ENCODE data around the gene KCNQ1. TPM values are rescaled to one million over a fixed set of nuclear protein-coding genes. Genes with fewer than 3 reads are reported as not detected.
A peak's percentile ranks its signal among the peaks of the same experiment; 100 is the strongest.

KCNQ1 gene
- total RNA-seq, 2 donors from 2014 or later: 18.6 to 25.5 TPM

- H3K36me3 Mint-ChIP-seq (ENCODE audit: low read depth): peaks cover 5% of the 10 kb centered on the region
- H3K4me1 Mint-ChIP-seq: no peaks in the 10 kb centered on the region
- no peak overlapping the region for H3K27ac Mint-ChIP-seq
- H3K9me3 ChIP-seq (ENCODE audit: control insufficient read depth, low read length, poor library complexity, severe bottlenecking): no peaks in the 10 kb centered on the region
- DNase-seq (peak in 2 of 3 donors; percentile 2 to 6), ATAC-seq (no peak)
- H3K27me3 Mint-ChIP-seq: no peaks in the 10 kb centered on the region
- no peak overlapping the region for H3K4me3 Mint-ChIP-seq
These were observed 336.8 kb downstream of the KCNQ1 start for GRCh38 chr11:2781408-2782274.

- H3K27me3 Mint-ChIP-seq: no peaks in the 10 kb centered on the region
- no peak overlapping the region for H3K4me3 Mint-ChIP-seq
- no peak overlapping the region for H3K27ac Mint-ChIP-seq
- ATAC-seq (no peak), DNase-seq (no peak)
- peaks cover 5% of the 10 kb centered on the region for H3K36me3 Mint-ChIP-seq (ENCODE audit: low read depth)
- no peaks in the 10 kb centered on the region for H3K9me3 ChIP-seq (ENCODE audit: control insufficient read depth, low read length, poor library complexity, severe bottlenecking)
- no peaks in the 10 kb centered on the region for H3K4me1 Mint-ChIP-seq
These were observed 338.0 kb downstream of the KCNQ1 start for GRCh38 chr11:2782769-2783168.

GRCh38 chr11:2783536-2784082 lies 338.8 kb downstream of the KCNQ1 start:
- no peak overlapping the region for H3K4me3 Mint-ChIP-seq
- peaks cover 5% of the 10 kb centered on the region for H3K36me3 Mint-ChIP-seq (ENCODE audit: low read depth)
- H3K4me1 Mint-ChIP-seq: no peaks in the 10 kb centered on the region
- H3K27ac Mint-ChIP-seq: no peak overlapping the region
- DNase-seq (no peak), ATAC-seq (no peak)
- H3K9me3 ChIP-seq (ENCODE audit: control insufficient read depth, low read length, poor library complexity, severe bottlenecking): no peaks in the 10 kb centered on the region
- H3K27me3 Mint-ChIP-seq: no peaks in the 10 kb centered on the region

GRCh38 chr11:2787816-2788167 lies 343.0 kb downstream of the KCNQ1 start:
- ATAC-seq (no peak), DNase-seq (no peak)
- no peaks in the 10 kb centered on the region for H3K4me1 Mint-ChIP-seq
- H3K4me3 Mint-ChIP-seq: no peak overlapping the region
- no peaks in the 10 kb centered on the region for H3K27me3 Mint-ChIP-seq
- no peaks in the 10 kb centered on the region for H3K9me3 ChIP-seq (ENCODE audit: control insufficient read depth, low read length, poor library complexity, severe bottlenecking)
- no peak overlapping the region for H3K27ac Mint-ChIP-seq
- H3K36me3 Mint-ChIP-seq (ENCODE audit: low read depth): peaks cover 2% of the 10 kb centered on the region

DNA sequence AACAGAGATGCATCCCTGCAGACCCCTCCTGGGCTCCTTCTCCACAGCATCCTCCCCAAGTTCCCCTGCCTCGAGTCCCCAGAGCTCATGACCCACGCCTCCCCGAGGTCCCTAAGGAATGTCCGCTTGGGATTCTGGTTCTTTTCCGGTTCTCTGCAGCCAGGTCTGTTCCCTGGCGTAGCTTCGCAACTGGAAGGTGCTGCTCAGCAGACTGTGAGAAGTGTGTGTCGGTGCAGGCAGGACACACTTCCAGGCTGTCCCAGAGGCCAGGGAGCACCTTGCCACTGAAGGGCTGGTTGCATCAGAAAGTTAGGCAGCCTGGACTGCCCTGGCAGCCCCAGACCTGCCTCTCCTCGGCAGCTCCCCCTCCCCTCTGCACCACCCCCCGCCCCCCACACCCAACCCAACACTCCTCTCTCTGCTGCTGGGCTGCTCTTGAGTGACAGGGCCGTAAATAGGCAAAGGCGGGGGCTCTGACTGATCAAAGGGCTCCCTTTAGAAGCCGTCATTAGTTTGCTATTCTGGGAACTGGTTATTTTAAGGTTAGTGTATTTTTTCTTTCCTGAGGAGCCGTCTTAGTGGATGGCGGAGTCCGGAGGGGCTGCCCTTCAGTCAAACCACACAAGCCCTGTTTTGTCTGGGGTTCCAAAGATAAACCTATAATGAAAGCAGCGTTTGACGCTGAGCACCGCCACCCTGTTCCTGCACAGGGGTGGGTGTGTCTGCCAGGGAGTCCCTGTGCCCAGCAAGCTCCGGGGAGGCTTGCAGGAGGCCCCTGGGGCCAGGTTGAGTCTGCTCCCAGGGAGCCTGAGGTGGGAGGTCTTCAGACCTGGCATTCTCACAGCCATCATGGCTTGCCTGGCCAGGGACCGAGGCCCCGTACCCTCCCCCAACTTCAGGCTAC lies 343.6 kb downstream of the KCNQ1 start:
- Mint-ChIP-seq H3K27ac (no peak overlapping the region), H3K4me1 (no peaks in the 10 kb centered on the region), H3K27me3 (no peaks in the 10 kb centered on the region), H3K4me3 (no peak overlapping the region), H3K36me3 (ENCODE audit: low read depth) (peaks cover 2% of the 10 kb centered on the region)
- ATAC-seq: no peak
- H3K9me3 ChIP-seq (ENCODE audit: control insufficient read depth, low read length, poor library complexity, severe bottlenecking): no peaks in the 10 kb centered on the region
- DNase-seq: no peak

GRCh38 chr11:2789331-2789730 lies 344.5 kb downstream of the KCNQ1 start:
- no peaks in the 10 kb centered on the region for H3K9me3 ChIP-seq (ENCODE audit: control insufficient read depth, low read length, poor library complexity, severe bottlenecking)
- Mint-ChIP-seq H3K4me1 (peaks cover 3% of the 10 kb centered on the region), H3K27me3 (no peaks in the 10 kb centered on the region), H3K4me3 (peak overlapping the region; percentile 53), H3K36me3 (ENCODE audit: low read depth) (peaks cover 2% of the 10 kb centered on the region), H3K27ac (no peak overlapping the region)
- ATAC-seq (no peak), DNase-seq (no peak)

GRCh38 chr11:2789791-2790567 lies 345.2 kb downstream of the KCNQ1 start:
- ATAC-seq (no peak), DNase-seq (peak in 1 of 3 donors; percentile 8)
- peak overlapping the region; percentile 34 for H3K27ac Mint-ChIP-seq
- H3K27me3 Mint-ChIP-seq: no peaks in the 10 kb centered on the region
- H3K36me3 Mint-ChIP-seq (ENCODE audit: low read depth): peaks cover 2% of the 10 kb centered on the region
- peaks cover 3% of the 10 kb centered on the region for H3K4me1 Mint-ChIP-seq
- no peaks in the 10 kb centered on the region for H3K9me3 ChIP-seq (ENCODE audit: control insufficient read depth, low read length, poor library complexity, severe bottlenecking)
- H3K4me3 Mint-ChIP-seq: peak overlapping the region; percentile 55

DNA sequence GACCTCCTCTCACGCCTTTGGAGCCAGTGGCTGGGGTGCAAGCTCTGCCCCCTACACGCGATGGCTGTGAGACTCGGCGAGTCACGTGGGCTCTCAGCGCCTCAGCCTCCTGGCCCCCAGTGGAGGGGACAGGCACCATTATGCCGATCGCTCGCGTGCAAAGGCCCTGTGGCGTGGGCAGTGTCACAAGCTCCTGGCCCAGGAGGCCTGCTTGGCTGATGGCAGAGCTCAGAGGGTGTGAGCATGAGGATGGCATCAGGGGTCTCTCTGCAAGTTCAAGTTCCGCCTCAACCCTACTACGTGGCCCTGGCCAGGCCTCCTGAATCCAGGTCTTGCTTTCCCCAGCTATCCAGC lies 345.7 kb downstream of the KCNQ1 start:
- Mint-ChIP-seq H3K4me1 (peaks cover 3% of the 10 kb centered on the region), H3K4me3 (peak overlapping the region; percentile 55), H3K27me3 (no peaks in the 10 kb centered on the region), H3K27ac (peak overlapping the region; percentile 34), H3K36me3 (ENCODE audit: low read depth) (peaks cover 2% of the 10 kb centered on the region)
- DNase-seq (peak in 1 of 3 donors; percentile 4), ATAC-seq (no peak)
- no peaks in the 10 kb centered on the region for H3K9me3 ChIP-seq (ENCODE audit: control insufficient read depth, low read length, poor library complexity, severe bottlenecking)

GRCh38 chr11:2791139-2791520 lies 346.3 kb downstream of the KCNQ1 start:
- DNase-seq (no peak), ATAC-seq (no peak)

DNA sequence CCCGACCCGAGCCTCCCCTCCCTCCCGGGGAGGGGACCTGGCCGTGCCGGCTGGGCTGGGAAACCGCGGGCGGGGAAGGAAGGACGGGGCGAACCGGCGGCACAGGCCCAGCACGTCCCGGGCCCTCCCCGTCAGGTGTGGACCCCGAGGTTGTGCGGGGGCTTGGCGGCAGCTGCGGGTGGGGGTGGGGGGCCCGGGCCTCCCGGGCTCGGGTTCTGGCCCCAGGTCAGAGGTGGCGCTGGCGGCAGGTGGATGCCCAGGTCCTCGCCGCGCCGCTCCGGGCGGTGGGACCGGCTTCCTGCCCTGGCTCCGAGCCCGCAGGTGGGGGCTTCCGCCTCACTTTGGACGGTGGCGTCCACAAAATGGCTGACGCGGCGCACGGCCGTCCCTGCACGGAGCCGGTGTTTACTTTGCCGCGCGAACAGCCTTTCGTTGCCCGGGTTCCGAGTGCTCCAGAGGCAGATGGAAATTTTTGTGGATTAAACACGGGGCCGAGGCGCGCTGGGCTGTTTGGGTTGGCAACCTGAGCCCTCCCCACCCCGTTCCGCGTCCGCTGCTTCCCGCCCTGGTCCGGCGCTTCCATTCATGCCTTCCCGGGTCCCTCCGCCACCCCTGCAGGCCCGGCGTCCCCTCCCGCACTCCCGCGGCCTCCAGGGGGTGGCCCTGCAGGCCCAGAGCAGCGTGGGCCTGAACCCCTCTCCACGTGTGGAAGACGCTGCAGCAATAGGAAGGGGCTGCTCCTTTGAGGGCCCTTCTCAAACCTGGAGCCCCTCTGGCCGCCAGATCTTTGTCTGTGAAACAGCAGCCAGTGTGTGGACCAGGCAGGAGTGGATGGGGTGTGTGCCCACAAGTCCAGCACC lies 346.9 kb downstream of the KCNQ1 start:
- peak in 2 of 3 donors; percentile 4 to 10 for DNase-seq
- H3K36me3 Mint-ChIP-seq (ENCODE audit: low read depth): peaks cover 2% of the 10 kb centered on the region
- ATAC-seq: peak; percentile 58
- H3K9me3 ChIP-seq (ENCODE audit: control insufficient read depth, low read length, poor library complexity, severe bottlenecking): no peaks in the 10 kb centered on the region
- peaks cover 3% of the 10 kb centered on the region for H3K4me1 Mint-ChIP-seq
- H3K27me3 Mint-ChIP-seq: no peaks in the 10 kb centered on the region
- no peak overlapping the region for H3K27ac Mint-ChIP-seq
- peak overlapping the region; percentile 73 for H3K4me3 Mint-ChIP-seq

More at GRCh38 chr11:2791139-2791520, 346.3 kb downstream of the KCNQ1 start:
- no peaks in the 10 kb centered on the region for H3K9me3 ChIP-seq (ENCODE audit: control insufficient read depth, low read length, poor library complexity, severe bottlenecking)
- H3K4me1 Mint-ChIP-seq: peaks cover 3% of the 10 kb centered on the region
- H3K27me3 Mint-ChIP-seq: no peaks in the 10 kb centered on the region
- H3K4me3 Mint-ChIP-seq: peak overlapping the region; percentile 69
- H3K36me3 Mint-ChIP-seq (ENCODE audit: low read depth): peaks cover 2% of the 10 kb centered on the region
- H3K27ac Mint-ChIP-seq: no peak overlapping the region

DNA sequence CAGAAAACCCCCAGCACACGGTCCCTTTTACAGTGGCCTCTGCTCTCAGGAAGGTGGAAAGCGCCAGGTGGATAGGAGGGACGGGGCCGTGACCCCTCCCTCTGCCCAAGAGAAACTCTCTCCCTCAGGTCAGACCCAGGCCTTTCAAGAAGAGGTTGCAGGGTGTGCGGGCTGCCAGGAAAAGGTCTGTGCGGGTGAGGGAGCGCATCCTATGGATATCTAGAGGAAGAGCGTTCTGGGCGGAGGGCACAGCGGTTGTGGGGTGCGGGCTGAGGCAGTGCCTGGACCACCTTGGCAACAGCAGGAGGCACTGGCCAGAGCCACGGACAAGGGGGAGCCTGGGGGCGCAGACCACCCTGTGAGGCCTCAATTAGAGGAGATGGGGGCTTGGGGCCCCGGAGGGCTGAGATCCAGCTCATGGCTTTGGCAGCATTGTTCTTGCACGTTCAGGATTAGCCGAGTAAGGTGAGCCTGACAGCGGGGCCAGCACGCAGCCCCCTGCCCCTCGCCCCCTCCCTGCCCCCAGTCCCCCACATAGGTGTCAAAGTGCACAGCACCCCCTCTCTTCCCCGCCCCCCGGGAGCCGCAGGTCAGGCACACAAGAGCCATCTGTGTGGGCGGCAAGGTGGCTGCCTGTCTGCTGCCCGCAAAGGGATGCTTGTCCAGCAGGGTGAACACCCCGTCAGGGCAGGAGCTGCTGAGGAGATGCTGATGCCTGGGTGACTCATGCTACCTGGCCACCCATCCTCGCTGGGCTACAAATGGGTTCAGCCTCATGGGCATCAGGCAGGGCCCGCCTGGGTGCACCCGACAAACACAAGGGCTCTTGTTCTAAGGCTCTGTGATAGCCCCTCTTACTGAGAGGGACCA lies 347.8 kb downstream of the KCNQ1 start:
- peak in 2 of 3 donors; percentile 1 to 7 for DNase-seq
- H3K27me3 Mint-ChIP-seq: no peaks in the 10 kb centered on the region
- no peaks in the 10 kb centered on the region for H3K9me3 ChIP-seq (ENCODE audit: control insufficient read depth, low read length, poor library complexity, severe bottlenecking)
- ATAC-seq: no peak
- peak overlapping the region; percentile 73 for H3K4me3 Mint-ChIP-seq
- peaks cover 3% of the 10 kb centered on the region for H3K4me1 Mint-ChIP-seq
- no peak overlapping the region for H3K27ac Mint-ChIP-seq
- H3K36me3 Mint-ChIP-seq (ENCODE audit: low read depth): peaks cover 2% of the 10 kb centered on the region
